ENCODE results near the gene ACAD8. TPM values are rescaled to one million over a fixed set of nuclear protein-coding genes. Genes with fewer than 3 reads are reported as not detected.

Gene ACAD8
- total RNA-seq, 1 donor from 2014 or later: 26.0 TPM

- no peak overlapping the region for H3K27ac Mint-ChIP-seq
- no peaks in the 10 kb centered on the region for H3K9me3 Mint-ChIP-seq
- H3K36me3 Mint-ChIP-seq (ENCODE audit: low read depth): peaks cover 8% of the 10 kb centered on the region
- no peak for DNase-seq
- intact Hi-C loops (cut with micrococcal nuclease): no loop called here
- peaks cover 58% of the 10 kb centered on the region for H3K4me1 Mint-ChIP-seq
- peak overlapping the region; percentile 4 for H3K4me3 Mint-ChIP-seq
- no peaks in the 10 kb centered on the region for H3K27me3 Mint-ChIP-seq
These were observed 24.1 kb upstream of the ACAD8 start for GRCh38 chr11:134229126-134229790.

GRCh38 chr11:134230339-134230738 lies 23.0 kb upstream of the ACAD8 start:
- intact Hi-C loops (cut with micrococcal nuclease): no loop called here
- no peak for DNase-seq
- Mint-ChIP-seq H3K9me3 (no peaks in the 10 kb centered on the region), H3K36me3 (ENCODE audit: low read depth) (peaks cover 6% of the 10 kb centered on the region), H3K4me3 (no peak overlapping the region), H3K27ac (no peak overlapping the region), H3K4me1 (peaks cover 58% of the 10 kb centered on the region), H3K27me3 (no peaks in the 10 kb centered on the region)

DNA sequence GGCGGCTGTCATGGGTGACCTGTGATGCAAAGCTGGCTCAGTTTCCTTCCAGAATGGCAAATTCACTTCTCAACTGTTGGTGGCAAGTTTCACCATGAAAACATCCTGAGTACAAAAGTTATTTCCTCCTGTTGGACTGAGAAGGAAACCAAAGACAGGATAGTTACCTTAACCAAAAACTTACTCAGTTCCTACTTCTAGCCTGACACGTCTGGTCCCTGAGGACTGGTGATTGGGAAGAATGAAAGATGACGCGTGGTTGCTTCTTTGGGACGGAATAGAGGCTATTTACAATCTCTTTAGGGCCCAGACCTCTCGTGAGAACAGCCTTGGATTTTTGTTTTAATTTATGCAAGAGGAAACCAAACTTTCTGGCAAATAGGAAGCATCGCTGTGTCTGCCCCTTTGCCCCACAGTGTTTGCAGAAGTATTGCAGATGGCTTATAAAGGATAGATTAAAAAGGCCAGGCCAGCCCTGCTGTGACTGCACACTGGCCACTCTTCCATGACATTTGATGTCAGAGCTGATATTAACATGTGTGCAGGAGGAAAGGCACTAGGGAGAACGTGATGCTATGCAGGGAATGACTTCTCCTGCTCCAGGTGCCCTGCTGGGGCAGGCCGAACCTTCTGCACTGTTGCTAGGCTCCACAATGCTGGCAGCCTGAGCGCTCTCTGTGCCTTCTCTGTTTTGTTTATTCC lies 21.3 kb upstream of the ACAD8 start:
- peaks cover 8% of the 10 kb centered on the region for H3K36me3 Mint-ChIP-seq (ENCODE audit: low read depth)
- no peaks in the 10 kb centered on the region for H3K27me3 Mint-ChIP-seq
- peaks cover 43% of the 10 kb centered on the region for H3K4me1 Mint-ChIP-seq
- no peak overlapping the region for H3K4me3 Mint-ChIP-seq
- no peak overlapping the region for H3K27ac Mint-ChIP-seq
- intact Hi-C loops (cut with micrococcal nuclease): no loop called here
- H3K9me3 Mint-ChIP-seq: no peaks in the 10 kb centered on the region
- DNase-seq: no peak

DNA sequence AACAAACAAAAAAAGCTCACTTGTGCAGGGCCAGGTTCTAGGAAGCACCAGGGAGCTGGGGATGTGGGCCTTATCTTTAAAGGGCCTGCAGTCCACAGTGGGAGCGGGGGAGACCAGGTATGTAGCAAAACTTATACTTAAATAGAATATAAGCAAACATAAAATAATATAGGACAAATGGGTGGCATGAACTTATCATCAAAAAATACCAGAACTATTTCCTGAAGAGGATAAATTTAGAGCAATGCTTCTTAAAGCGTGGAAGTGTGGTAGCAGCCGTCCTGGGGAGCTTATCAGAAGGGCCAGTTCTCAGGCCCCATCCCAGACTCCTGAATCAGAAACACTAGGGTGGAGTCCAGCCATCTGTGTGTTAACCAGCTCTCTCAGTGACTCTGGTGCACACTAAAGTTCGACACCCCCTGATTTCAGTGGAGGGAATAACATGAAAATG lies 19.6 kb upstream of the ACAD8 start:
- no peak for DNase-seq
- no peaks in the 10 kb centered on the region for H3K27me3 Mint-ChIP-seq

DNA sequence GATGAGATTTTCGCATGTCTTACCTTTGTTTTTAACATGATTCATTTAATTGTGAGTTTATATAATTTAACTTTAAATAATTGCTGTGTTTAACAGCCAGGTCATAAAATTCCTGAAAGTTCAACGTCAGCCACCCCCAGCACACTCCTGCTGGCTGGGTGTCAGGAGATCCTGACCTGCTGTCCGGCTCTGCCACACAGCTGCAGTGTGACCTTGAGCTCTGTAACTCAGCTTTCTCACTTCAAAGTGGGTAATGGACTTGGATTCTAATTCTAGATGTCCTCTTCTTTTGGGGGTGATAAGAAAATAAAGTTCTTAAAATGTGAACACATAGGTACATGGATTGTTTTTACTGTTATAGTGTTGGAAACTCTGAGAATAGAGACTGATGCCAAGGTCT lies 18.0 kb upstream of the ACAD8 start:
- Mint-ChIP-seq H3K36me3 (ENCODE audit: low read depth) (peaks cover 27% of the 10 kb centered on the region), H3K9me3 (no peaks in the 10 kb centered on the region), H3K27ac (no peak overlapping the region), H3K4me3 (no peak overlapping the region), H3K4me1 (peaks cover 15% of the 10 kb centered on the region), H3K27me3 (no peaks in the 10 kb centered on the region)
- intact Hi-C loops (cut with micrococcal nuclease): no loop called here
- no peak for DNase-seq

More for the DNA sequence above, 19.6 kb upstream of the ACAD8 start:
- intact Hi-C loops (cut with micrococcal nuclease): no loop called here
- no peak overlapping the region for H3K4me3 Mint-ChIP-seq
- no peak overlapping the region for H3K27ac Mint-ChIP-seq
- peaks cover 19% of the 10 kb centered on the region for H3K36me3 Mint-ChIP-seq (ENCODE audit: low read depth)
- no peaks in the 10 kb centered on the region for H3K9me3 Mint-ChIP-seq
- peaks cover 28% of the 10 kb centered on the region for H3K4me1 Mint-ChIP-seq

DNA sequence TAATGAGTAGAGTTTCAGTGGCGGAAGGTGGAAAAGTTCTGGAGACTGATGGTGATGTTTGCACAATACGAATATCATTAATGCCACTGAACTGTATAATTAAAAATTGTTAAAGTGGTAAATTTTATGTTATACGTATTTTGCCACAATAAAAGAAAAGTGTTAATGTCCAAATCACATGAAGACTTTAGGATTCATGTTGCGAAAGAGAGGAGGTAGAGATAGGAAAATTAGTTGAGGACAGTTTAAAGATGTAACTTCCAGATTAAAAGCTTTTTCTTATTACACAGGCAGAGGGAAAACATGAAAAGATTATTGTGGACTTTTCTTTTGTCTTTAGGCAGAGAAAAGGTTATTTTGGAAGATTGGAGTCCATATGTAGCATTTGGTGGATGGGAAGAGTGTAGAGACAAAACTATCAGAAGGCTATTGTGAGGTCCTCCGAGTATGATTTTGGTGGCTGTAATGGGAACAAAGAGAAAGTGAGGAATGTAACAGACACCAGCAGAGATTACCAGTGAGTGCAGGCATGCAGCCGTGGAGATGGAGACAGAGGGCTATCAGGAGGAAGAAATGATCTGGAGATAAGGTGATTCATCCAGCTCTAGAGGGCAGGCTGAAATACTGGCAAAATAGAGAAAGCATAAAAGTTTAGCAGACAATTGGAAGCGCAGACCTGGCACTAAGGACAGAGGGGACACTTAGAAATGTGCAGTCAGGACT lies 16.4 kb upstream of the ACAD8 start:
- peaks cover 23% of the 10 kb centered on the region for H3K36me3 Mint-ChIP-seq (ENCODE audit: low read depth)
- peaks cover 6% of the 10 kb centered on the region for H3K4me1 Mint-ChIP-seq
- H3K9me3 Mint-ChIP-seq: no peaks in the 10 kb centered on the region
- H3K27ac Mint-ChIP-seq: no peak overlapping the region
- H3K4me3 Mint-ChIP-seq: no peak overlapping the region
- no peak for DNase-seq
- no peaks in the 10 kb centered on the region for H3K27me3 Mint-ChIP-seq
- intact Hi-C loops (cut with micrococcal nuclease): no loop called here

DNA sequence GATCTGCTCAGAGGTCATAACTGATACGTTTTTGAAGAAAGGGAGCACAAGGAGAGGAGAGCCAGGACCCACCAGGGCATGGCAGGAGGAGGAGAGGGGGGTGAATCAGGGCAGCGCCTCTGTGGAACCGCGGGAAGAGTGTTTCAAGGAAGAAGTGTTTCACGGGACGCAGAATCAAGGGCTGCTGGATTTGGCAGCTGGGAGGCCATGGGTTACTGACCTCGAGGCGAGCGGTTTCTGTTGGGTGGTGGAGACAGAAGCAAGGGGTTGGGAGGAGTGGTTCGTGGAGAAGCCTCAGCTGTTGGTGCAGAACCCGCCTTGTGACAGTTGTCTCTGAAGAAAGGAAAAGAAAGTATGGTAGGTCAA lies 15.8 kb upstream of the ACAD8 start:
- H3K4me1 Mint-ChIP-seq: peaks cover 1% of the 10 kb centered on the region
- no peaks in the 10 kb centered on the region for H3K9me3 Mint-ChIP-seq
- no peak overlapping the region for H3K4me3 Mint-ChIP-seq
- DNase-seq: no peak
- no peaks in the 10 kb centered on the region for H3K27me3 Mint-ChIP-seq
- H3K27ac Mint-ChIP-seq: no peak overlapping the region
- intact Hi-C loops (cut with micrococcal nuclease): no loop called here
- H3K36me3 Mint-ChIP-seq (ENCODE audit: low read depth): peaks cover 26% of the 10 kb centered on the region

DNA sequence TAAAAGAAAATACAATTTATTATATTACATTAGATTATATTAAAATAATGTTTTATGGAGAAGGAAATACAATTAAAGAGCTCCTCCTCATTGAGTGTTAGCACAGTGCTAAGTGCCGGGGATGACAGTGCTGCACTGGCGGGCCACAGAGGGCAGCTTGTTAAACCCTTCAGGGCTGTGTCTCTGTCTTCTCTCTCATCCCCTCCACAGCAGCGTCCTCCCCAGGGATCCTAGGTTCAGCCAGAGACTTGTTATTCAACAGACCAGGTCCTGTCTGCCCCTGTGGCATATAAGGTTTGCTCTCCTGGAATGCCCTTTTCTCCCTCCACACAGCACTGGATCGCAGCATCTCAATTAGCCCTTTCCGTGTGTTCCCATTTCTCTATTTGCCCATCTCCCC lies 14.4 kb upstream of the ACAD8 start:
- no peak for DNase-seq
- Mint-ChIP-seq H3K4me1 (no peaks in the 10 kb centered on the region), H3K27ac (no peak overlapping the region), H3K4me3 (no peak overlapping the region), H3K27me3 (no peaks in the 10 kb centered on the region), H3K36me3 (ENCODE audit: low read depth) (peaks cover 36% of the 10 kb centered on the region), H3K9me3 (no peaks in the 10 kb centered on the region)
- intact Hi-C loops (cut with micrococcal nuclease): no loop called here

GRCh38 chr11:134240592-134240991 lies 12.8 kb upstream of the ACAD8 start:
- no peak overlapping the region for H3K27ac Mint-ChIP-seq
- no peaks in the 10 kb centered on the region for H3K9me3 Mint-ChIP-seq
- no peaks in the 10 kb centered on the region for H3K4me1 Mint-ChIP-seq
- peaks cover 46% of the 10 kb centered on the region for H3K36me3 Mint-ChIP-seq (ENCODE audit: low read depth)
- H3K4me3 Mint-ChIP-seq: no peak overlapping the region
- H3K27me3 Mint-ChIP-seq: no peaks in the 10 kb centered on the region
- intact Hi-C loops (cut with micrococcal nuclease): no loop called here
- no peak for DNase-seq

DNA sequence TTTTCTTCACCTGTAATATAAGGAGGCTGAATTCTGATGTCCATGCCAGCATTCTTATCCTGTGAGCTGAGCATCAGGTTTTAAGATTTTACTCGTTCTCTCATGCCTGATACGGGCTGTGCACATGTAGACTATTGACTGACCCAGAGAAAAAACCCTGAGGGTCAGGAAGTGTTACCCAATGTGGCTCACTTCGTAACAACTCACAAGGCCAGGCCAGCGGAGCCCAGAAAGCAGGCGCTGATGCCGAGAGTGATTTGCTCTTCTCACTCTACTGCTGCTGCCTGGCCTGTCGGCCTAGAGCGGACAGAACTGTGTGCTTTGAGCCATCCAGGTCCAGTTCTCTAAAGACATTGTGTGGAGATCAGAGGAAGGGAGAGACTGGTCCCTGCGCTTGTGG lies 11.0 kb upstream of the ACAD8 start:
- peaks cover 47% of the 10 kb centered on the region for H3K36me3 Mint-ChIP-seq (ENCODE audit: low read depth)
- H3K9me3 Mint-ChIP-seq: no peaks in the 10 kb centered on the region
- H3K4me3 Mint-ChIP-seq: no peak overlapping the region
- intact Hi-C loops (cut with micrococcal nuclease): no loop called here
- H3K27me3 Mint-ChIP-seq: no peaks in the 10 kb centered on the region
- H3K4me1 Mint-ChIP-seq: no peaks in the 10 kb centered on the region
- DNase-seq: no peak
- no peak overlapping the region for H3K27ac Mint-ChIP-seq

- Mint-ChIP-seq H3K27me3 (no peaks in the 10 kb centered on the region), H3K4me3 (no peak overlapping the region), H3K27ac (no peak overlapping the region), H3K36me3 (ENCODE audit: low read depth) (peaks cover 51% of the 10 kb centered on the region), H3K4me1 (no peaks in the 10 kb centered on the region), H3K9me3 (no peaks in the 10 kb centered on the region)
- no peak for DNase-seq
- intact Hi-C loops (cut with micrococcal nuclease): loop anchor here (2.0 kb wide), 1 partner anchor 37 kb away; no protein-coding TSS in a partner anchor
These were observed 9.5 kb upstream of the ACAD8 start for GRCh38 chr11:134243913-134244312.

DNA sequence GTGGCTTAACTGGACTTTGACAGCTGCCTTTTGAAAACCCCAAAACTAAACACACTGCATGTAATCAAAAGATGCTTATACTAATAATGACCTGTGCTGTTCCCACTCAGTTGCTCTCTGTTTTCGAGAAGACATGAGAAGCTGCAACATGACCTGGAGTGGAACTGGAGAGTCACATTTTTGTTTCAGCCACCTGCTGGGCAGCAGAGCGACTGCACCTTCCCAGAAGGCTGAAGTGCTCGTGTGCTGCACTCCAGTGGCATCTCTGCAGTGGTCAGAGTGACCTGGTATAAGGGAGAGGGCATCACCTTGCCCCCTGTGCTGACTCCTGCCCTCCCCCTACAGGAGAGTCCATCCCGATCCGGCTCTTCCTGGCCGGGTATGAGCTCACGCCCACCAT lies 8.8 kb upstream of the ACAD8 start:
- no peaks in the 10 kb centered on the region for H3K9me3 Mint-ChIP-seq
- H3K4me1 Mint-ChIP-seq: peaks cover 5% of the 10 kb centered on the region
- H3K27ac Mint-ChIP-seq: no peak overlapping the region
- no peak overlapping the region for H3K4me3 Mint-ChIP-seq
- H3K36me3 Mint-ChIP-seq (ENCODE audit: low read depth): peaks cover 53% of the 10 kb centered on the region
- intact Hi-C loops (cut with micrococcal nuclease): loop anchor here (2.0 kb wide), 1 partner anchor 38 kb away; no protein-coding TSS in a partner anchor
- peak; percentile 72 for DNase-seq
- no peaks in the 10 kb centered on the region for H3K27me3 Mint-ChIP-seq

GRCh38 chr11:134245434-134245833 lies 7.9 kb upstream of the ACAD8 start:
- Mint-ChIP-seq H3K4me3 (no peak overlapping the region), H3K36me3 (ENCODE audit: low read depth) (peaks cover 48% of the 10 kb centered on the region)

DNA sequence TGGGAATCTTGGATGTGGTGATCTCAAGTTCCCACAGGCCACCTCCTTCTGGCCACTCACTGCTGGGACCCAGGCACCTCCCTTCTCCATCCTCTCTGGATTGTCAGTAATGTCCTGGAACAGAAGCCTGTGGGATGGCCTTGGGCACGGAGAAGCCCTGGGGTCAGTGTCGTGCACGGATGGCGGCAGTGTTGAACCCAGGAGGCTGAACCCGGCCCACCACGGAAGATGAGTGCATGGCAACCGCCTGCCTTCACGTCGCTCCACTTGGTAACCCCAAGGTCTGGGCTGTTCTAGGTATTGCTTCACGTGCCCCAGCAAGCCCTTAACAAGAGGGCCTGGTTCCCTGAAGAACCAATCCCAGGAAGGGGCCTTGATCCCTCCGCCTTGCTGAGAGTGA lies 7.3 kb upstream of the ACAD8 start:
- intact Hi-C loops (cut with micrococcal nuclease): no loop called here
- Mint-ChIP-seq H3K27me3 (no peaks in the 10 kb centered on the region), H3K4me3 (no peak overlapping the region), H3K9me3 (no peaks in the 10 kb centered on the region), H3K36me3 (ENCODE audit: low read depth) (peaks cover 48% of the 10 kb centered on the region), H3K4me1 (peaks cover 5% of the 10 kb centered on the region), H3K27ac (no peak overlapping the region)
- no peak for DNase-seq

More at GRCh38 chr11:134245434-134245833, 7.9 kb upstream of the ACAD8 start:
- DNase-seq: no peak
- intact Hi-C loops (cut with micrococcal nuclease): loop anchor here (2.0 kb wide), 1 partner anchor 39 kb away; no protein-coding TSS in a partner anchor
- Mint-ChIP-seq H3K27ac (no peak overlapping the region), H3K27me3 (no peaks in the 10 kb centered on the region), H3K4me1 (peaks cover 5% of the 10 kb centered on the region), H3K9me3 (no peaks in the 10 kb centered on the region)
